ENCODE measurements around the gene TPPP.
"Not testable (repeated sequence)": the region's sequence is repeated elsewhere in the genome, so short reads cannot be mapped to it uniquely, and the experiment has no call there.

Gene TPPP

DNA sequence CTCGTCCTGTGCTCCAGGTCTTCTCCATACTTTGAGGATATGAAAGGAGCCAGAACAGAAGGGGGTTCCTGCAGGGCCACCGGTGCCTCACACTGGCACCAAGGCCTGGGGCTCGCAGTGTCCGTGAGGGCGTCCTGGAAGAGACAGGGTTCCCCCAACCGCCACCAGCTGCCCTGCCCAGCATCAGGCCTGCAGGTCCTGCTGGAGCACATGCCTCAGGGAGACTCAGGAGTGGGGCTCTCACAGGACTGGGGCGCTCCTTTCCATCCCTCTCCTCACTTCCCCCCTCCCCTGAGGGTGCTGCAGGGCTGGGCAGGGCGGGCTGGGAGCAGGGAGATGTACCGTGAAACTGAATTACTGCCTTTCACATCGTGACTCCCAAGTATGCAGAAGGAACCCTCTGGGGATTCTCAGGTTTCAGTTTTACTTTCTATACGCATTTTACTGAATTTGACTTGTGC is 49.3 kb downstream of the TPPP start:
- FAIRE-seq = no peak

DNA sequence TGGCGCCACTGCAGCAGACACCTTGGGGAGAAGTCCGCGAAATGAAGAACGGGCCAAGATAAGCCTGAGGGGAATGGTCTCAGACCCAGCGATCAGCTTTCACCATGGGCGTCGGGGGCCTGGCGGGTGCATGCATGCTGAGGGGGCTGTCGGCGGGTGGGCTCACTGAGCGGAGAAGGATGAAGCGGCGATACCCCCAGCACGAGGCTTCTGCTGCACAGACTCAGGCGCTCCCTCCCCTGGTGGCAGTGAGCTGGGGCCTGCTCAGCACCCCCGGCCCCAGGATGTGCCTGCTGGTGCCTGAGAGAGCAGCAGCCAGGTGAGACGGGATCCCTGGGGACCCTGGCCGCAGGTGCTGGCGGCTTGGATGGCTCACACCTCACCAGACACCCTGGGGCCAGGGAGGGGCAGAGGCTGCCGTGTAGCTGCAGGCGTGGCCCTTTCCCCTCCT is 49.8 kb downstream of the TPPP start:
- FAIRE-seq = no peak

DNA sequence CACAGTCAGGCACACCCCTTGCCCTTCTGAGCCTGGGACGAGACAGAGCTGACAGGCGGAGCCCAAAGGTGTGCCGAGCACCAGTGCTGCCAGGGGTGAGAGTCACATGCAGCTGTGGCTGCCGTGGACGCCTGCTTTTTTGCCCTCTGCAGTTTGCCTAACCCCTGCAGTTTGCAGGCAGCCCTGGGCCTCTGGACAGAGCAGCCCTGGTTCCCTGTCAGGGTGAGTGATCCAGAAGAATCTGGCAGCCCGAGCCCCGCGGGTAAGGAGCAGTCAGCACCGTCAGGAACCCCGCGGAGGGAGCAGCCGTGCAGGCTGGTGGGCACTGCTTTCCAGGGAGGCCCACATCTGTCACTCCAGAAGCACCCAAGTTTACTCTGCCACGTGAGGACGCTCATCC is 50.7 kb downstream of the TPPP start:
- no peak for FAIRE-seq

DNA sequence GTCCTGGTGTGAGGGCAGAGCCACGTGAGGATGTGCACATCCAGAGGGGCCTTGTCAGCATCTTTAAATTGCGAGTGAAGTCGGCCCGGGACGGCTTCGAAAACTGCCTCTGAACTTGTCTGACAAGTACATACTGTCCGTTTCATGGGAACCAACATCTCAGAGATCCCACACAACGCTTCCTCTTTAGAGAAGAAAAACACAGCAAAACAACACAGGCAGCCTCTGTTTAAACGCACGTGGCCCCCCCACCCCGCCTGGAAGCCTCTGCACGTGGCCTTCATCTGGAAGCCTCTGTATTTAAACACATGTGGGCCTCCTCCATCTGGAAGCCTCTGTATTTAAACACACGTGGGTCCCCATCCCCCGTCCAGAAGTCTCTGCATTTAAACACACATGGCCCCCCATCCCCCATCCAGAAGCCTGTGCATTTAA is 51.8 kb downstream of the TPPP start:
- FAIRE-seq = no peak

DNA sequence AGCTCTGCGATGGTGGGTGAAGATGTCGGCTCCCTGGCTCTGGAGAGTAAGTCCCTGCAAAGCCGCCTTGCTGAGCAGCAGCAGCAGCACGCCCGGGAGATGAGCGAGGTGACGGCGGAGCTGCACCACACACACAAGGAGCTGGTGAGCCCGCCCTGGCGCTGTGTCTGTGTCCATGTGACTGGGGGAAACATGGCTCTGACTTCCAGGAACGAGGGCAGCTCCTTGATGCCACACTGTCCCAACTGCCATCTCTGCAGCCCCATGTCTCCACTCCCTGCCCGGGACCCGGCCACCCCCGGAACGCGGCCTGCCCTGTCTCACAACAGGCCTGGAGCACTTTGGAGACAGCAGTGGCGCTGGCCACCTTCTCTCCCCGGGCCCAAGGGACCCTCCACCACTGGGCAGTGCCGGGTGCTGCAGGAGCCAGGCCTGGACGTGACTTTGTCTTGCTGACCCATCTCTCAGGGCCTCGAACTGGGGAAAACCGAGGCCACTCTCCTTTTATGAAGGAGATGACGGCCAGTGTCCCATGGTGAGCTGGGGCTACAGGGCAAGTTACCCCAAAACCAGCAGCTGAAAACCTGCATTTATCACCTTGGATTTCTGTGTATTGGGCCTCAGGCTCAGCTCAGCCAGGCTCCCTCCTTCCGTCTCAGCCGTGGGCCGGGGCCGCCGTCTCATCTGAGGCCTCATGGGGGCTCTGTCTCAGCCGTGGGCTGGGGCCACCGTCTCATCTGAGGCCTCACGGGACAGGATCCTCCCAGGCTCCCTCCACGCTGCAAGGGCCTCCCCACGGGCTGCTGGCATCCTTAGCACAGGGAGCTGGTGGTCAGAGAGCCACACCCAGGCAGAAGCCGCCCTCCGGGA is 52.5 kb downstream of the TPPP start:
- FAIRE-seq = no peak

DNA sequence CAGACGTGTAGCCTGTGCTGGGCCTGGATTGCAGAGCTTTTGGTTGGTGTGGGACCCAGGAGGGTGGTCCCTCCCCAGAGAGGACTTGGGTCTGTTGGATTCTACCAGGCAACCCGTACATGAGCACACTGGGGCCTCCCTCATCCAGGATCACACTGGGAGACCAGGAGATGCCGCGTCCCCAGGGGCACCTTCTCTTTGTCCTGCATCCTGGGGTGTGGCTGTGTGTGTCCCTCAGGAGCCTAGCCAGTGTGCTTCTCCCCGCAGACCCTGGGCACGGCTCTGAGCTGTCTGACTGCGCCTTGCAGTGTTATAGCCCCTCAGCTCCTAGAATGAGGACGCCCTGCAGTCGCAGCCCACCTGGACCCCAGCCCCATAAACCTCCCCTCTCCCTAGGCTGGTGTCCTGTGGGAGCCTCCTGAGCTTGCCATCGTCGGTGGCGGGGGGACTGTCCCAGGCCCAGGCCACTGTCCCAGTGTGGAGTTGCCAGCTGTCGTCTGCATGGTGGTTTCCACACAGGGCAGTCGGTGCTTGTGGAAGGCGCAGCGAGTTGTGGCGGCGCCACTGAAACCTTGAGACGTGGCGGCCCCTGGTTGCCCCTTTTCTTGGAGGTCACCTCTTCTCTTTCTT is 53.5 kb downstream of the TPPP start:
- no peak for FAIRE-seq

DNA sequence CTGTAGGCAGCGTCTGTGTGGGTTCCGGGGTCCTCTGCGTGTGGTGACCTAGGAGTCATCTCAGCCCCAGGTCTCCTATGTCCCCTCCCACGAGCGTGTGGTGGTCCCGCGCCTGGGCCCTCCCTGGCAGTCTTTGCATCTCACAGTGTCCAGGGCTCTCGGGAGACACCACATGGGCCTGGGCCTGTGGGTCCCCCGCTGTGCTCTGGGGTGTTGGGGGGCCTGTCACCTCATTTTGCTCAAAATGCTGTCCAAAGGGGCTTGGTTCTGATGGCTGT is 54.0 kb downstream of the TPPP start:
- FAIRE-seq = no peak

DNA sequence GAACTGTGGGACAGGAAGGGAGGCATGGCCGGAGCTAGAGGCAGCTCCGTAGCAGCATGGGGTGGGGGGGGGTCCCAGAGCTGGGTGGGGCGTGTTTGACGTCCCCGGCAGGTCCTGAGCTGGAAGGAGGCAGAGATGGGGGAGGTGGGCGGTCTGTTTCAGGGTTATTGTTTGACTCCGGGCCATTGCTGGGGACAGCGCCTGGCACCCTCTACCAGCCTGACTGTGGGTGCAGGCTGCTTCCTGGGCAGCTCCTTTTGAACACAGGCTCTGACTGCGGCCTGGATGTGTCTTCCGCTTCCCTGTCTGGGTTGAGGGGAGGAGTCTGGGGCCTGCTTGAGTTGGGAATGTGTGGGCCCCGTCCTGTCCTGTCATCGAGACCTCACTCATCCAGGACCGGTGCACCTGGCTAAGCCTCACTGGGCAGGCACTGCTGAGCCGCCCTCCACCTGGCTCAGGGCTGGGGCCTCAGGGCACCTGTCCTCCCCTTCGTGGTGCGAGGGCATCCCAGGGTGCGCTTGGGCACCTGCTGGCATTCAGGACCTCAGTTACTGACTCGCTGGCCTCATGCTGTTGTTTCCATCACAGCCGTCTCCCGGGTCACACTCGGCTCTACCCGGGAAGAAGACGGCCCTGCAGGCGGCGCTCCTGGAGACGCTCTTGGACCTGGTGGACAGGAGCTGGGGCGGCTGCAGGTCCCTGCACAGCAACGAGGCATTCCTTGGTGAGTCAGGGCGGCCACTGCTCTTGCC is 54.5 kb downstream of the TPPP start:
- FAIRE-seq = no peak

DNA sequence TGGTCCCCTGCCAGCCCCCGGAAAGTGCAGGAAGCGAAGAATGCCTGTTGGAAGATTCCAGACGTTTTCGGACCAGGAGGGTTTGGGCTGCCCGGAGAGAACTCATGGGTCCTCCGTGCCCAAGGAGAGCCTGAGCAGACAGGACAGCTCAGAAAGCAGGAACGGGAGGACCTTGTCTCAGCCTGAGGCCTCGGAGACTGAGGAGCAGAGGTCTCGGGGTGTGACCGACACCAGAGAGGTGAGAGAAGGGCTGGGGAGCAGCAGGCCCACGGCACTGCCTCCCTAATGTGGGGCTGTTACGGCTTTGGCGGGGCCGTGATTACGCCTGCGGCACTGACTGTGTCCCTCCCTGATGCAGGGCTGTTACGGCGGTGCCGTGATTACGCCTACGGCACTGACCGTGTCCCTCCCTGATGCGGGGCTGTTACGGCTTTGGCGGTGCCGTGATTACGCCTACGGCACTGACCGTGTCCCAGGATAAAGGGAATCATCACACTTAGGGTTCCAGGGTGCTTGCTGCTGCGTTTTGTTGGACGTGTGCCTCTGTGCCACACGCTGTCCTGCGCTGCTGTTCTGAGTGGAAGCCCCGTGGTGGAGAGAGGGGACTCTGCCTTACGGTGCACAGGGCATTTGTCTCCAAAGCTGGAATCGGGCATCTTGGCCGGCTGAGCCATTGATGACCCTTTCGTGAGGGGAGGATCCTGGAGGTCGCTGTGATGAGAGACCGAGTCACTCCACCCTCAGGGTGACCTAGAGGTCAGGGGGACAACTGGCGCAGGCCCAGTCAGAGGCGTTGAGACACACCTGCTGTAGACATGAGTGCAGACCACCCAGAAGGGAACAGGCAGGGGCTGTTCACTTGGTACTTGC is 55.3 kb downstream of the TPPP start:
- FAIRE-seq = no peak

DNA sequence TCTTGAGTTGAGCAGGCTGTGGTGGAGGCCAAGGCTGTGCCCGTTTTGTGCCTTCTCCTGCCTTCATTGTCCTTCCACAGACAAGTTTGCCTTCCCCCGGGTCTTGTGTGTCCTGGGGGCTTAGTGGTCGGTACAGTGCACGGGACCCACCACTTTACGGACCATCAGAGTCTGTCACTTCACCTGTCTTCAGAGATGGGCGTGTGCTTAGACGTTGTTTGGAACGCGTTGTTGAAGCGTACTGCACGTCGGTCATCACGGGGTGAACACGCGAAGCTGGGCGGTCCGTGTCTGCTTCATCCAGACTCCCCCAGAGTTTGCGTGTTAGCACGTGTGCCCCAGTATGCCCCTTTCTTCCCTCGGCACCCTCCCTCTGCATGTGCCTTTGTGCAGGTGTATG is 56.2 kb downstream of the TPPP start:
- no peak for FAIRE-seq

DNA sequence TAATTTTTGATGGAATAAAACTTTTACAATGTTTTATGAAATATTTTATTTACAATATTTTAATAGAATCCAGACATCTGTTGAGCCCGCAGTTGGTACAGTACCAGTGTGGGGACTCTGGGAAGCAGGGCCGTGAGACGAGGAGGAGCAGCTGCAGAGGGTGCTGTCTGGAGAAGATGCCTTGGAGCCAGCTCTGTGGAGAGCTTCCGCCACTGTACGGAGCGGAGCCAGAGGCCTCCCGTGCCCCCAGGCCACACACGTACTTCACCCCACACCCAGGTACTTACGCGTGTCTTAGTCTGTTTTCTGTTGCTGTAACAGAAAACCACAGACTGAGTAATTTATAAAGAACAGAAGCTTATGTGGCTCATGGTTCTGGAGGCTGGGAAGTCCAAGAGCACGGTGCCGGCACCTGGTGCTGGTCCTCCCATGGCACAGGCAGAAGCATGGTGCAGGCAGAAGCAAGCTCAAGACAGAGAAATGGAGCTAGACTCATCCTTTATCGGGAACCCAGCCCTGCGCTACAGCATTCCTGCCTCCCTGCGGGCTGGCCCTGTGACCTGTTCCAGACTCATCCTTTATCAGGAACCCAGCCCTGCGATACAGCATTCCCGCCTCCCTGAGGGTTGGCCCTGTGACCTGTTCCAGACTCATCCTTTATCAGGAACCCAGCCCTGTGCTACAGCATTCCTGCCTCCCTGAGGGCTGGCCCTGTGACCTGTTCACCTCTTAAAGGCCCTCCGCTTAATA is 57.7 kb downstream of the TPPP start:
- FAIRE-seq = no peak

DNA sequence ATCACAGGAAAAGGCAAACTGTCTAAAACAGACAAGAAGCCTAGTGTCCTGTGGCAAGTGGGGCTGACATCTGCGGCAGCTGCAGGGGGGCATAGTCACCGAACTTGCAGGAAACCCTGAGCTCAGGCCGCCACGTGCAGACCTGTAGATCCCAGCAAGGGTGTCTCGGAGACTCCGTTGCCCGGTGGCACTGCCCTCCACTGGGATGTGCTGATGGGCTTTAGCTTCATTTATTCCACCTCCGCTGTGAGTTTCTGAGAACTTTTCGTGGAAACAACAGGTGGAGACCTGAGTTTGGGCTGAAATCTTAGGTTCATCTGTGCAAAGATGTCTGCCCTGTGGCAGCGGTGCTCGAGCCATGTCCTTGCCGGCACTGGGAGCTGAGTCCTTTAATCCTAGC is 59.0 kb downstream of the TPPP start:
- FAIRE-seq = no peak

DNA sequence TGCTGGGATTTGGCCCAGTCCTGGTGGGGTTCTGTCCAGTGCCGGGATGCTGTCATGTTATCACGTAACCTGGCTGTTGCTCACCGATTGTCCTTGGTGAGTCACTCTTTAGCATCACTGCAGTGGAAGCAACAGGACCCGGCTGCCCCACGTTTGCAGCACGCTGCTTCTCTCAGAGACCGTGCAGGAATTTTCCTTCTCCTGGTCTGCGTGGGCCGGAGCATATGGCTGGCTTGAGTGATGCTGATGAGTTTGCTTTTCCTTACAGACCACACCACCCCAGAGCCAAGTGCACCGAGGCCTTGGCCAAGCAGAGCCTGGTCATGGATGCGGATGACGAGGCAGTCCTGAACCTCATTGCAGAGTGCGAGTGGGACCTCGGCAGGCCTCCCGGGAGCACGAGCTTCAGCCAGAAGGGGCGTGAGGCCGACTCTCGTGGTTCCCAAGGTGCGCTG is 59.6 kb downstream of the TPPP start:
- FAIRE-seq = no peak

DNA sequence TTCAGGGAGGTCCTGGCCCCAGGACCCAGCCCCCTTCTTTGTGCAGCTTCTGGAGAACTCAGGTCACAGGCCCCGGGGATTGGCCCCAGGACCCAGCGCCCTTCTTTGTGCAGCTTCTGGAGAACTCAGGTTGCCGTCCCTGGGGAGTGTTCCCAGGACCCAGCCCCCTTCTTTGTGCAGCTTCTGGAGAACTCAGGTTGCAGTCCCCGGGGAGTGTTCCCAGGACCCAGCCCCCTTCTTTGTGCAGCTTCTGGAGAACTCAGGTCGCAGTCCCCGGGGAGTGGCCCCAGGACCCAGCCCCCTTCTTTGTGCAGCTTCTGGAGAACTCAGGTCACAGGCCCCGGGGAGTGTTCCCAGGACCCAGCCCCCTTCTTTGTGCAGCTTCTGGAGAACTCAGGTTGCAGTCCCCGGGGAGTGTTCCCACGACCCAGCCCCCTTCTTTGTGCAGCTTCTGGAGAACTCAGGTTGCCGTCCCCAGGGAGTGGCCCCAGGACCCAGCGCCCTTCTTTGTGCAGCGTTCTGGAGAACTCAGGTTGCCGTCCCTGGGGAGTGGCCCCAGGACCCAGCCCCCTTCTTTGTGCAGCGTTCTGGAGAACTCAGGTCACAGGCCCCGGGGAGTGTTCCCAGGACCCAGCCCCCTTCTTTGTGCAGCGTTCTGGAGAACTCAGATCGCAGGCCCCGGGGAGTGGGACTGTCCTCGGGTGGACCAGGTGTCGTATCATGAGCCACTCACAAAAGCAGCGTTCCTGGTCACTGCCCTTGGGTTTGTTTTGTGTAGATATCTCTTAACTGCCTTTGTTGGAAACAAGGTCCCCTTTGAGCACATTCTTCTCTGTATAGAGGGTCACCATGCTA is 64.6 kb downstream of the TPPP start:
- not testable (repeated sequence) for FAIRE-seq

DNA sequence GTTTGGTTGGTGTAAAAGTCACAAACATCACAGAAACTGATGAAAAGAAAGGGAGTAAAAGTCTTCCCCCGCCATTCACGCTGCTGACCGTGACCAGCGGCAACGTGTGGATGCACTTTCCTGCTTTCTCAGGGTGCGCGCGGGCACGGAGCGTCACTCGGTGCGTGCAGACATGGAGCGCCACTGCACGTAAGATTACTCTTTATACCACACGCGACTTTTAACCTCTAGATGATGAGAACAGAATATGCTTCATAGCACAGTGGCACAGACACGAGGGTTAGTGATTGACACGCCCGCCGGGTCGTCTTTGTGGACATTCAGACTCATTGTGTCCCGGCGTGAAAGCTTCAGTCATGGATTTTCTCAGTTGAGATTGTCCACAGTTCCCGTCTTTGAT is 65.3 kb downstream of the TPPP start:
- no peak for FAIRE-seq

DNA sequence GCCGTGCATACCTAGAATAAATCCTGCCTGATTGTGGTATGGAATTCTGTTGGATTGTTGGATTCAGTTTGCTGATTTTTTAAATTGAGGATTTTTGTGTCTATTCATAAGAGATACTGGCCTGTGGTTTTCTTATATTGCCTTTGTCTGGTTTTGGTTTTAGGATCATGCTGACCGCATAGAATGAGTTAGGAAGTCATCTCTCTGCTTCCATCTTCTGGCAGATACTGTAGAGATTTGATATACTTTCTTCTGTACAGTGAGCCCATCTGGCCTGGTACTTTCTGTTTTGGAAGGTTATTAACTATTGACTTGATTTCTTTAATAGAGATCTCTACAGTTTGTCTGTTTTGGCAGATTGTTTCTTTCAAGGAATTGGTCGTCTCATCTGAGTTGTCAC is 66.3 kb downstream of the TPPP start:
- no peak for FAIRE-seq

DNA sequence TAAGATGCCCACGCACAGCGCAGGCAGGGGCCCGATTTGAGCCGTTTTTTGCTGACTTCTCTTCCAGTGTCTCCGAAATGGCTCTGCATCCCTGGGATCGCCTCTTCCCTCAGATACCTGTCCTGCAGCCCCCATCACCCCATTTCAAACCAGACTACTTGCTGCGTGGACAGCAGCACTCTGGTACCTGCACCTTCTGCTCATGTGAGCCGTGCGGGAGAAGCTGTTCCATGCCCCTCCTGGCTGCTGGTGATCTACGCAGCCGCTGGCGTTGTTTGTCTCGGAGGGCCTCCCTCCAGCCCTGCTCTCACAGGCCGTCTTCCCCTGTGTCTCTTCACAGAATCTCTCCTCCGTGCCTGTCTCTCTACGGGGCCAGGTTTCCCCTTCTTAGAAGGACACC is 67.6 kb downstream of the TPPP start:
- no peak for FAIRE-seq

DNA sequence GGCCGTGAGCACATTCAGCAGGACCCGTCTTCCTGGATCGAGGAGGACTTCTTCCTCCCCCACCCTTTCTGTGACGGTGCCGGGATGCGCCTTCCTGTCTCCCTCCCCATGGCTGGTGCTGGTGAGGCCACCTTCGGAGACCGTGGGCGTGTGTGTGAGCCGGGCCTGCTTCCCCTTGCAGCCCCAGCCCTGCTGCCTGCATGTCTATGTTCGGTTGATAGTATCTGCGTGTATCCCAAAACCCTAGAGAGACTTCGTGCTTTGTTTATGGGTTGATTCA is 68.3 kb downstream of the TPPP start:
- no peak for FAIRE-seq

DNA sequence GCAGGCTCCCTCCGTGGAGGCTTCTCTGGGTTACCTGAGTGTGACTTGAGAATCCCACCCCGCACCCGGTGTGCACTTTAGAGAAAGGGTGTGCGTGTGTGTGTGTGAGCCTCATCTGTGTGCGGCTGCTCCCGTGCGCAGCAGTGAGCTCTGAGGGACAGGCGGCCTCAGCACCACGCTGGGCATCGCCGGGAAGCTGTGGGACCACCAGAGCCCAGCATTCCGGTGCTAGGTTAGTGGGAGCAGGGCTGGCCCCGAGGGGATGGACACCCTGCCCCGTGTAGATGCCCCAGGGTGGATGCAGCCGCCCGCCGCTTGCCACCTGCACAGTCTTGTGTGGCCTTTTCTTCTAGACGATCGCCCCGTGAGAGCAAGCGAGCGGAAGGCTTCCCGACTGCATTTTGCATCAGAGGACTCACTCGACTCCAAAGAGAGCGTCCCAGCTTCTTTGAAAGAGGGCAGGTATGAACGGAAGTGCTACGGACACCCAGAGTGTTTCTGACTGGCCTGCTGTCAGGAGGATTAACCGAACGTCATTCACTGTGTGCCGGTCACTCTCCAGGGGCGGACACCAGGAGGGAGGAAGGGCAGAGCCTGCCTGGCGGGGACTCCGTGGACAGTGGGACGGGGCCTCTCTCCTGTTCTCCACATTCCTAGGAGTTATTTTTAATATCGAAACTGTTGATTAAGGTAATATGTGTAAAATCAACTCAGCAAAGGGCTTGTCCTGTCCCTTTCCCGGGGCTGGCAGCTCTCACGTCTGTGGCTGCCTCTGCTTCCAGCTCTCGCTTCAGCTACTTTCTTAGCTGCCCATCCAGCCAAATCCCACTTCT is 68.8 kb downstream of the TPPP start:
- FAIRE-seq = no peak

DNA sequence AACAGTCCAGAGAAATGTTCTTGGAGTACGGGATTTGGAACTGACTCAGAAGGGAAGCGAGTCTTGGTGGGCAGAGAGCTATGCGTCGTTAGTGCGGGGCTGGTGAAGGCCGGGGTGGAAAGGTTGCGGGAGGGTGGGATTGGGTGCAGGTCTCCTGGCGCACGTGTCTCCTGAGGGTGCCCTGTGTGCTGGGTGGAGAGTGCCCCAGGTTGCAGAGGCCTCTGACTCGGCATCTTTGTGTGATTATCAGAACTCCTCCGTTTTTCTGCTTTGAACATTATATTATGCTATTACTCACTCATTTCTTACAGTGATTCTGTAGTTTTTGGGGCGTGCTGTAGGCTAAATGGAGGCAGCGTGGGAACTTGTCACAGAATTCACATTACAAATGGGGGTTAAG is 69.6 kb downstream of the TPPP start:
- FAIRE-seq = no peak
